Panc1 (cell line): ENCODE data around the gene FYN. TPM values are rescaled to one million over a fixed set of nuclear protein-coding genes. Genes with fewer than 3 reads are reported as not detected.
A peak's percentile ranks its signal among the peaks of the same experiment; 100 is the strongest.

Experiments used
- ATAC-seq: fragments of 200-7000 bp; cut with Tn5 transposase; 2 replicates; pipeline ENCODE4 v1.9.1; 2020; ENCODE audit warnings: mild to moderate bottlenecking, moderate library complexity
- BruUV-seq: library from RNA; stranded (reverse); fragments of 400-500 nt; replicated peaks from 2 replicates; lab custom pipeline; 2021; lab: Mats Ljungman, UMichigan
- CTCF ChIA-PET: fragments of 300-600 bp; sonication (Branson Sonifier 250); formaldehyde crosslinking; loops from one replicate; lab custom pipeline; 2022; ENCODE audit warnings: antibody characterized with exemption; lab: Charles Lee
- POLR2A ChIA-PET: fragments of 300-600 bp; sonication (Branson Sonifier 250); formaldehyde crosslinking; loops from one replicate; lab custom pipeline; 2022; ENCODE audit warnings: antibody characterized with exemption; lab: Charles Lee
- DNase-seq: peaks from one replicate; pipeline ENCODE4 v3.0.0-alpha.2; 2010; ENCODE audit warnings: low read depth, low spot score
- H3K27ac ChIP-seq: 2 replicates; pipeline ENCODE4 v1.5.1; 2011; ENCODE audit warnings: mild to moderate bottlenecking, low read length, inconsistent platforms
- H3K27me3 ChIP-seq: fragments of 200-500 bp; sonication (Bioruptor generic); 2 replicates; pipeline ENCODE4 v1.6.0; 2014; ENCODE audit warnings: low read length, inconsistent platforms; ENCODE audit not compliant: control insufficient read depth, insufficient read depth
- H3K36me3 ChIP-seq: fragments of 200-500 bp; sonication (Bioruptor generic); 2 replicates; pipeline ENCODE4 v1.5.1; 2014; ENCODE audit warnings: inconsistent platforms, mild to moderate bottlenecking, low read length, moderate library complexity; ENCODE audit not compliant: control insufficient read depth, insufficient read depth
- H3K4me1 ChIP-seq: 2 replicates; pipeline ENCODE4 v1.5.1; 2011; ENCODE audit warnings: inconsistent platforms, mild to moderate bottlenecking, low read length, moderate library complexity; ENCODE audit not compliant: control insufficient read depth, insufficient read depth
- H3K4me3 ChIP-seq, 2 experiments: 2 replicates each; pipeline ENCODE4 v1.5.1; 2011 to 2012; ENCODE audit warnings: low read depth in 2 of 2, low read length in 2 of 2, mild to moderate bottlenecking in 2 of 2, inconsistent platforms in 1 of 2, moderate library complexity in 1 of 2
- H3K9me3 ChIP-seq: fragments of 200-500 bp; sonication (Bioruptor generic); 2 replicates; pipeline ENCODE4 v1.5.1; 2014; ENCODE audit warnings: low read depth, mild to moderate bottlenecking, inconsistent platforms, low read length, moderate library complexity; ENCODE audit not compliant: control insufficient read depth, insufficient read depth
- CTCF ChIP-seq: fragments of 450-650 bp; IDR thresholded peaks from 2 replicates; pipeline ENCODE4 v1.5.1; 2017; ENCODE audit warnings: mild to moderate bottlenecking
- POLR2AphosphoS5 ChIP-seq: IDR thresholded peaks from 2 replicates; pipeline ENCODE4 v1.6.1; 2012; ENCODE audit warnings: mild to moderate bottlenecking, low read depth, low read length, moderate library complexity
- REST ChIP-seq, 2 experiments: IDR thresholded peaks; 2 replicates each; pipeline ENCODE4 v1.6.1; 2011 to 2012; ENCODE audit warnings: low read depth in 2 of 2, control low read depth in 1 of 2, low read length in 1 of 2, mild to moderate bottlenecking in 1 of 2, moderate library complexity in 1 of 2; ENCODE audit not compliant: insufficient read depth in 1 of 2
- SIN3A ChIP-seq: IDR thresholded peaks from 2 replicates; pipeline ENCODE4 v1.6.1; 2012; ENCODE audit warnings: low read depth, mild to moderate bottlenecking, low read length, moderate library complexity, borderline replicate concordance; ENCODE audit not compliant: insufficient read depth
- TCF7L2 ChIP-seq: IDR thresholded peaks from 2 replicates; pipeline ENCODE4 v1.6.1; 2011; ENCODE audit warnings: mild to moderate bottlenecking, low read depth, low read length, inconsistent platforms
- in situ Hi-C: cut with HindIII; loops from 2 replicates; pipeline ENCODE4 v1.10.0; 2016; ENCODE audit warnings: low sequenced_read_pairs, low pct_unique_long_range_greater_than_20kb
- intact Hi-C: fragments of 100-400 bp; cut with micrococcal nuclease; formaldehyde crosslinking; loops from one replicate; pipeline ENCODE4 v1.10.0; 2022; ENCODE audit not compliant: unreplicated experiment
- total RNA-seq: library from RNA; stranded (reverse); gene quantifications from one replicate; pipeline ENCODE4 v1.2.1, GENCODE V29; 2021; ENCODE audit not compliant: unreplicated experiment

FYN gene
- total RNA-seq, 1 experiment from 2014 or later: 4.2 TPM

GRCh38 chr6:111849298-111849697 lies 24.0 kb downstream of the FYN start:
- ATAC-seq (peak; percentile 42; the same call in 1 of the 2 replicates), DNase-seq (no peak)
- ChIA-PET CTCF (no interaction called here), POLR2A (no interaction called here)
- Histone ChIP-seq H3K4me1 (no peaks in the 10 kb centered on the region), H3K4me3 (no peak overlapping the region), H3K27me3 (peaks cover 6% of the 10 kb centered on the region; the same call in 1 of the 2 replicates), H3K36me3 (no peaks in the 10 kb centered on the region), H3K27ac (no peak overlapping the region), H3K9me3 (no peaks in the 10 kb centered on the region)
- intact Hi-C loops (no loop called here), in situ Hi-C loops (no loop called here)
- TF ChIP-seq TCF7L2 (no peak), SIN3A (no peak), POLR2AphosphoS5 (no peak), CTCF (no peak), REST (IDR thresholded peaks at IDR 0.05; ENCODE audit: insufficient read depth in 1 of 2, low read depth in 2 of 2, low read length in 1 of 2) (no peak)
- no TSS peak for BruUV-seq

- Histone ChIP-seq H3K4me1 (no peaks in the 10 kb centered on the region), H3K27ac (no peak overlapping the region), H3K9me3 (no peaks in the 10 kb centered on the region), H3K36me3 (no peaks in the 10 kb centered on the region), H3K4me3 (no peak overlapping the region), H3K27me3 (peaks cover 5% of the 10 kb centered on the region; the same call in 1 of the 2 replicates)
- no peak for ATAC-seq
- BruUV-seq: no TSS peak
- POLR2A ChIA-PET: no interaction called here
- TF ChIP-seq REST (IDR thresholded peaks at IDR 0.05; ENCODE audit: insufficient read depth in 1 of 2, low read depth in 2 of 2, low read length in 1 of 2) (no peak), SIN3A (no peak), TCF7L2 (no peak), CTCF (no peak), POLR2AphosphoS5 (no peak)
- in situ Hi-C loops (no loop called here), intact Hi-C loops (no loop called here)
- CTCF ChIA-PET: no interaction called here
- no peak for DNase-seq
Observed at GRCh38 chr6:111848262-111848812, 24.9 kb downstream of the FYN start.
